K562 (cell line): ENCODE data around the gene KRT8. TPM values are rescaled to one million over a fixed set of nuclear protein-coding genes. Genes with fewer than 3 reads are reported as not detected.

Experiments used
- BRCA1 ChIP-seq, 2 experiments: fragments of 450-650 bp in 1 of 2; sonication (generic) in 1 of 2; formaldehyde crosslinking in 1 of 2; IDR thresholded peaks; 2 replicates each; pipeline versions ENCODE4 v1.5.0 to v1.6.1; 2017 to 2020; ENCODE audit warnings: mild to moderate bottlenecking in 1 of 2, missing genetic modification reagents in 1 of 2
- CHD1 ChIP-seq: fragments of 200-600 bp; sonication (generic); IDR thresholded peaks from one replicate; pipeline ENCODE4 v1.6.1; 2012; ENCODE audit warnings: mild to moderate bottlenecking, moderate library complexity, low read length, inconsistent platforms
- CHD2 ChIP-seq: IDR thresholded peaks from 2 replicates; pipeline ENCODE4 v1.6.1; 2011; ENCODE audit warnings: low read depth, low read length
- CREB1 ChIP-seq, 2 experiments: sonication (generic) in 1 of 2; formaldehyde crosslinking in 1 of 2; IDR thresholded peaks; 2 replicates each; pipeline versions ENCODE4 v1.6.1 to v1.8.0; 2012 to 2022; ENCODE audit warnings: inconsistent platforms in 1 of 2, mild to moderate bottlenecking in 1 of 2, missing genetic modification reagents in 1 of 2, moderate library complexity in 1 of 2
- FOXP1 ChIP-seq: sonication (generic); formaldehyde crosslinking; IDR thresholded peaks from 2 replicates; pipeline ENCODE4 v1.8.0; 2022; ENCODE audit warnings: mild to moderate bottlenecking, missing genetic modification reagents
- GABPB2 ChIP-seq: fragments of 250-450 bp; sonication (Bioruptor Pico); conservative IDR thresholded peaks from 2 replicates; pipeline ENCODE4 v1.5.1; 2021; ENCODE audit warnings: mild to moderate bottlenecking
- HDAC2 ChIP-seq: fragments of 450-650 bp; IDR thresholded peaks from 2 replicates; pipeline ENCODE4 v1.6.1; 2016; ENCODE audit warnings: mild to moderate bottlenecking
- MED1 ChIP-seq: sonication (generic); formaldehyde crosslinking; IDR thresholded peaks from 2 replicates; pipeline ENCODE4 v1.8.1; 2023; ENCODE audit warnings: missing genetic modification reagents, borderline replicate concordance
- MLX ChIP-seq, 2 experiments: fragments of 450-650 bp in 1 of 2; sonication (generic) in 1 of 2; formaldehyde crosslinking; conservative IDR thresholded peaks; 2 replicates each; pipeline versions ENCODE4 v1.4.0 to v1.8.1; 2020 to 2022; ENCODE audit warnings: mild to moderate bottlenecking in 1 of 2, missing genetic modification reagents in 1 of 2
- MTF1 ChIP-seq: fragments of 250-450 bp; sonication (Bioruptor Pico); IDR thresholded peaks from 2 replicates; pipeline ENCODE4 v1.9.0; 2021; ENCODE audit warnings: moderate library complexity, mild to moderate bottlenecking, inconsistent platforms, borderline replicate concordance
- SFPQ ChIP-seq: fragments of 200-400 bp; formaldehyde crosslinking; IDR thresholded peaks from 2 replicates; pipeline ENCODE4 v1.6.1; 2017; ENCODE audit warnings: mild to moderate bottlenecking, low read depth, low read length, moderate library complexity
- SMARCC2 ChIP-seq: fragments of 450-650 bp; IDR thresholded peaks from 2 replicates; pipeline ENCODE4 v1.6.1; 2017; ENCODE audit warnings: antibody characterized with exemption, moderate library complexity, mild to moderate bottlenecking, low read depth
- SUPT5H ChIP-seq: fragments of 450-650 bp; IDR thresholded peaks from 2 replicates; pipeline ENCODE4 v1.6.1; 2016
- TCF3 ChIP-seq: sonication (generic); formaldehyde crosslinking; IDR thresholded peaks from 2 replicates; pipeline ENCODE4 v1.4.0; 2020; ENCODE audit warnings: mild to moderate bottlenecking, missing genetic modification reagents
- YBX1 ChIP-seq: fragments of 450-650 bp; IDR thresholded peaks from 2 replicates; pipeline ENCODE4 v1.7.1; 2016; ENCODE audit warnings: mild to moderate bottlenecking
- ZC3H4 ChIP-seq: sonication (generic); formaldehyde crosslinking; IDR thresholded peaks from 2 replicates; pipeline ENCODE4 v1.9.0; 2021; ENCODE audit warnings: missing genetic modification reagents, borderline replicate concordance
- ZEB2 ChIP-seq: fragments of 450-650 bp; IDR thresholded peaks from 2 replicates; pipeline ENCODE4 v1.6.1; 2016
- ZHX1 ChIP-seq: fragments of 150-350 bp; conservative IDR thresholded peaks from 2 replicates; pipeline ENCODE4 v1.6.1; 2014; ENCODE audit warnings: low read length
- ZNF175 ChIP-seq: fragments of 200-800 bp; sonication (Bioruptor generic); IDR thresholded peaks from 2 replicates; pipeline ENCODE4 v1.6.1; 2016; ENCODE audit warnings: low read depth, mild to moderate bottlenecking, missing genetic modification characterization, missing compliant biosample characterization
- ZNF23 ChIP-seq: fragments of 250-450 bp; sonication (Bioruptor Pico); IDR thresholded peaks from 2 replicates; pipeline ENCODE4 v1.4.0; 2020; ENCODE audit warnings: mild to moderate bottlenecking
- ZNF511 ChIP-seq: sonication (generic); formaldehyde crosslinking; IDR thresholded peaks from 2 replicates; pipeline ENCODE4 v1.8.0; 2022; ENCODE audit warnings: mild to moderate bottlenecking, missing genetic modification reagents
- ZNF699 ChIP-seq: fragments of 250-450 bp; sonication (Bioruptor Pico); IDR thresholded peaks from 2 replicates; pipeline ENCODE4 v1.8.0; 2021; ENCODE audit warnings: mild to moderate bottlenecking, moderate library complexity; ENCODE audit not compliant: insufficient replicate concordance
- polyA plus RNA-seq, 8 experiments: library from polyadenylated mRNA; depleted of rRNA in 4 of 8; stranded (reverse) in 5 of 8; unstranded in 3 of 8; fragments of >200 nt; fragmentation: Nextera tagmentation in 2 of 8; fragmentation: Illumina TruSeq in 1 of 8; extraction: Ambion mirVana in 2 of 8; extraction: Trizol in 1 of 8; gene quantifications; 2 replicates each; pipeline versions ENCODE4 v1.2.1 to v1.2.3, GENCODE V29; 2011 to 2014; ENCODE audit warnings: inconsistent platforms in 1 of 8, missing spikeins in 1 of 8
- total RNA-seq, 7 experiments: library from RNA; depleted of rRNA in 6 of 7; stranded (reverse); fragments of >200 nt in 6 of 7; fragmentation: Illumina TruSeq in 2 of 7; extraction: Trizol in 2 of 7; gene quantifications; 2 replicates each; pipeline versions ENCODE4 v1.2.1 to v1.2.3, GENCODE V29; 2011 to 2021; ENCODE audit warnings: low replicate concordance in 1 of 7

Gene KRT8
- total and polyA plus RNA-seq, 9 of the 15 experiments (the other 6 are each of a cell fraction or from before 2014, with no cell fraction given): 41.5 to 661 (median 260) TPM

GRCh38 chr12:52873832-52874572, 30.9 kb downstream of the KRT8 start (continued):
- TF ChIP-seq ZHX1: no peak
- peak; percentile 35; the same call in 1 of the 2 replicates for TF ChIP-seq TCF3 (CRISPR knock-in tag)
- TF ChIP-seq YBX1: no peak
- no peak for TF ChIP-seq CHD1
- TF ChIP-seq MLX (CRISPR knock-in tag; conservative IDR thresholded peaks at IDR 0.05): no peak
- TF ChIP-seq ZNF511 (CRISPR knock-in tag): no peak
- no peak for TF ChIP-seq MED1 (CRISPR knock-in tag)
- no peak for TF ChIP-seq MTF1 (CRISPR knock-in tag)
- no peak for TF ChIP-seq SFPQ
- no peak for TF ChIP-seq CREB1 (IDR thresholded peaks at IDR 0.05)
- 0 out of 2 replicates have a peak, but pooled peaks have one; percentile 25 for TF ChIP-seq CREB1 (CRISPR knock-in tag; IDR thresholded peaks at IDR 0.05)
- TF ChIP-seq GABPB2 (CRISPR knock-in tag): no peak
- TF ChIP-seq BRCA1 (IDR thresholded peaks at IDR 0.05): no peak
- no peak for TF ChIP-seq BRCA1 (CRISPR knock-in tag; IDR thresholded peaks at IDR 0.05)
- no peak for TF ChIP-seq ZNF23 (CRISPR knock-in tag)
- no peak for TF ChIP-seq ZNF699
- TF ChIP-seq CHD2: no peak
- no peak; the same call in 1 of the 2 replicates for TF ChIP-seq ZNF175 (CRISPR knock-in tag)
- TF ChIP-seq FOXP1 (CRISPR knock-in tag): no peak; the same call in 1 of the 2 replicates
- peak; percentile 69 for TF ChIP-seq SMARCC2
- no peak for TF ChIP-seq ZC3H4 (CRISPR knock-in tag)
- TF ChIP-seq SUPT5H: no peak; the same call in 1 of the 2 replicates
- peak; percentile 24; the same call in 1 of the 2 replicates for TF ChIP-seq HDAC2
- TF ChIP-seq ZEB2: 0 out of 2 replicates have a peak, but pooled peaks have one; percentile 27
